Measurements from ENCODE around the gene SULT2B1. TPM values are rescaled to one million over a fixed set of nuclear protein-coding genes. Genes with fewer than 3 reads are reported as not detected.
A peak's percentile ranks its signal among the peaks of the same experiment; 100 is the strongest.
"Not testable (repeated sequence)": the region's sequence is repeated elsewhere in the genome, so short reads cannot be mapped to it uniquely, and the experiment has no call there.

SULT2B1 gene
- total RNA-seq, 1 donor from 2014 or later: 16.2 TPM

DNA sequence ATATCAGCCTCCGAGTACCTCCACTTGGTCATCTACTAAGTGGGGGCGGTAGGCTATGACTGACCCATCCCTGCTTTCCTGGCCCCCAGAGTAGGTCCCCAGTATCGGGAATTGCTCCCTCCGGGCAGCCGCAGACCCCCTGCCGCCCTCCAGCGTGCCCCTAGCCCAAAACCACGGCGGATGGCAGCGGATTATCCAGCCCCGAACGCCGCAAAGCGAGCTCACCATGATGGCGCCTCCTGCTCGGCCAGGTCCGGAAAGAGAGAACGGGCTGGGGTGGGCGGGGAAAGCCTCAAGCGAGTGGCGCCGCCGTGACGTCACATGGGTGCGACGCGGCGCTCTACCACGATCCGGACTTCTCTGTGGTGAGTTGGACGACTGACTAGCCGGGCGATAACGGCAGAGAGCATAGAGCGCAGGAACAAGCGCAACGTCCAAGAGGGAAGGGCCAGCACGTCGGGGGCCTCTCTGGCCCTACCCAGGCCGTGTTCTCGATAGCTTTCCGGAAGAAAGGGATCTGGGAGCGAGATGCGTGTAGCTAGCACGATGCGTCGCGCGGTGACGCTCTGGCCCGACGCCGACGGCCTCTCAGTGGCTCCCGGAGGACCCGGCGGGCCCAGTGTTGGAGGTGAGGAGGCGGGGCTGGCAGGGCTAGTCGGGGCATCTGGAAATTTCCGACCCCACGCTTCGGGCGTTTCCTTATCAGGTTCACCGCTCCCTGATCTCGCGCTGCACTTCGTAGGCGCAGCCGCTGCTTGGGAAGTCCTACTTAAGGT lies 67.1 kb downstream of the SULT2B1 start, which contains the start of the genes RPL18 and SPHK2:
Gene RPL18, minus strand, starts transcription at position 263 of the 776 bp plus-strand sequence. Its CDS starts 35 bp downstream, at position 228.
Gene SPHK2, plus strand, starts transcription at position 591 of the 776 bp plus-strand sequence. CDS start 1,009 bp downstream, outside the sequence.
- DNase-seq: peak; percentile 100

DNA sequence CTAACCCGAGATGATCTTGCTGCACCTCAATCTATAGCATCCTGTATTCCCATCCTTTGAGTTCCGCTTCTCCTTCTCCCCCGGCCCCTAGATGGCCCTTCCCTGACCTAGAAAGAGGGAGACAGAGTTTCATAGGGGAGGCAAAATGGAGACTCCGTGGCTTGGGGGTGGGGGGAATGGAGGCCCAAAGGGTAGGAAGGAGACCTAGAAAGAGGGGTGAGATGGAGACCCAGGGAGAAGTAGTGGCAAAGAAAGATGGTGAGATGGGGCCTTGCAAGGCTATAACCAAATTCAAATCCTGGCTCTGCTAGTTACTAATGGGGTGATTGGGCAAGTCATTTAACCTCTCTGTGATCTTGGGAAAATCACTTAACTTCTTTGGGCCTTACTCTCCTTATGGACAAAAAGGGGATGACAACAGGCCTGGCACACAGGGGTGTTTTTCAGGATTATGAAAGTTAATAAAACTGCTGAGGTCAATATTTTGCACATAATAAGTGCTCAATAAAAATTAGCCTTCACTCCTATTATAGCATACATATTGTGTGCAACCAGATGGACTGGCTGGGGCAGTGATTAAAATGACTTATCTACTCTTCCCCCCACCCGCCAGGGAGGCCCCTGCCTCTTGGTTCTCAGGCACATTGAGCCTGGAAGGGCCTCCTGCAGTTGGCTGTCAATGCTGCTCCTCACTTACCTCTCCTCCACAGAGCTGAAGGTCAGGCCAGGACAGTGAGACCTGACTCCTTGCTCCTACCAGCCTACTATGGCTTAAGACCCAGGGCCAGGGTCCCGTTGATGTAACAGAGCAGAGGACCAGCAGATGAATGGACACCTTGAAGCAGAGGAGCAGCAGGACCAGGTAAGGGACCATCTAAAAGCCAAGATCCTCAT lies 68.0 kb downstream of the SULT2B1 start:
- DNase-seq: no peak

DNA sequence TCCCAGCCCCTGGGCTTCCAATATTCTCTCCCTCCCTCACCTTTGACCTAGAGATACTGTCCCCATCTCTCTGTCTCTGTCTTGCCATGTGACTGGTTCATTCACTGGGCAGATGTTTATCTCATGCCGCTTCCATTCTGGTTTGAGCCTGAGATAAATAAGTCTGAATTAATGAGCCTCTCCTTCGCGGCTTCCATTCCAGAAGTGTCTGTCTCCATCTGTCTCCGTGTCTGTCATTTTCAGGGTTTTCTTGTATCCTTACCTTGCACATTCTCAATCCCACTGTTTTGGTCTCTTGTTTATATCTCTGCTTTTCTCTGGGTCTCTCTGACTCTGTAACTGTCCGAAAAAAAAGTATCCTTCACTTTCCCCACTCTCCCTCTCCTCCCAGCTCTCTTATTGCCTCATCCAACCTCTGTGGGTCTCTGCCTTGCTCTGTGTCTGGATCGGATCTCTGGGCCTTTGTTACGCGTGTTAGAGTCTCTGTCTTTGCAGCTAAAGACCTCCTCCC lies 71.6 kb downstream of the SULT2B1 start:
- no peak for DNase-seq

DNA sequence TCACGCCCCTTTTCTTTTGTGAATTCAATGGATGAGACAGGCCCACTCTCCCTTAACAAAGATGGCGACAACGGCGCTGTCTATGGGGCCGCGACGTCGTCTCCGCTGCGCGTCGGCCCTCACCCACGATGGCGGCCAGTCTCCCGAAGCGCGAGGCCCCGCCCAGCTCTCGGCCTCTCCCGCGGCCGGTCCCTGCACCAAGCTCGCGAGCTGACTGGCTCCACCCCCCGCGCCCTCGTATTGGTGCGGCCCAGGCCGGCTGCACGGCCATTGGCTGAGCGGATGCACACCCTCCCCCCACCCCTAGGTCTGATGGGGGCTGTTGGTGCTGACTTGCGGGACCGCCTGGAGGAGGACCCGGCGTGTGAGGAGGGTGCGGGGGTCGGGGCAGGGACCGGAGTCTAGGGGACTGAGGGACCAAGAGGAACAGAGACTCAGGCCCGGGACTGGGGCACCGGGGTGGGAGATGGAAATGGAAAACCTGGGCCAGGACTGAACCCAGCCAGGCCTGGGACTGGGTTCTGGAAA lies 72.2 kb downstream of the SULT2B1 start:
- DNase-seq: peak; percentile 97

DNA sequence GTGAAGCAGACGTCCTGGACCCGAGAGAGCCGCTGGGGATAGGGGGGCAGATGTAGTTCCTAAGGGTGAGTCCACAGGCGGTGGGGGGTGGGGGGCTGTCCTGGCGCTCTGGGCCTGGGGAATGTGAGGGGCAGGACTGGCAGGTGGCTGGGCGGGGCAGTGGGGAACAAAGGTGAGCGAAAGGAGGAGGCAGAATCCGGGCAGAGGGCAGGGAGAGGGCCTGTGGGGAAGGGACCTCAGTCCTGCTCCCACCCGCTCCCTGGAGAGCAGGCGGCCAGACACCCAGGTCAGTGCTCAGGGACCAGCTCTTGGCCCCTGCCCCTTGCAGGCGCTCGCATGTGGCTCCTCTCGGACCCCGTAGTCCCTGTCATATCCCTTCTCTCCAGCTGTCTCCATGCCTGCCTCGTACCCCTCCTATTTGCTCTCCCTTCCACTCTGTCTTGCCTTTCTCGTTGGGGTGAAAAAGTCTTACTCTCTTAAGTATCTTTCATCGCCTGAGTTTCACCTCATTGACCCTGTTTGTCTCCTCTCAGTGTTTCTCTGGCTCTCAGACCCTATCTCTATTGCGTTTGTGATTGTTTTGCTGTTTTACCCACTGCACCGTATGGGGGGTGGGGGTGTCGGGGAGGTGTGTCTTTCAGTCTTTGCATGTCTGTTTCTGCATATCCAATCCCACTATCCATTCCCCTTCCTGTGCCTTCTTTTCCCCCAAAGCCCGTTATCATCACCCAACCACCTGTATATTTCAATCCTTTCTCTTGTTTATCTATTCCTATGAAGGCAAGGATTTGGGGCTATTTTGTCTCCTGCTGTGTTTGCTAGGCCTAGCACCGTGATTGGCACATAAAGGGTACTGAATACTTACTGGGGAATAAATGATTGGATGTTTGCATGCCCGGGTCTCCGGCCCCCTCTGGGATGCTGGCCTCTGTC lies 73.1 kb downstream of the SULT2B1 start:
- no peak for DNase-seq

DNA sequence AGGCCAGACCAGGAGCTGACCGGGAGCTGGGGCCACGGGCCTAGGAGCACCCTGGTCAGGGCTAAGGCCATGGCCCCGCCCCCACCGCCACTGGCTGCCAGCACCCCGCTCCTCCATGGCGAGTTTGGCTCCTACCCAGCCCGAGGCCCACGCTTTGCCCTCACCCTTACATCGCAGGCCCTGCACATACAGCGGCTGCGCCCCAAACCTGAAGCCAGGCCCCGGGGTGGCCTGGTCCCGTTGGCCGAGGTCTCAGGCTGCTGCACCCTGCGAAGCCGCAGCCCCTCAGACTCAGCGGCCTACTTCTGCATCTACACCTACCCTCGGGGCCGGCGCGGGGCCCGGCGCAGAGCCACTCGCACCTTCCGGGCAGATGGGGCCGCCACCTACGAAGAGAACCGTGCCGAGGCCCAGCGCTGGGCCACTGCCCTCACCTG lies 73.9 kb downstream of the SULT2B1 start:
- DNase-seq: no peak

DNA sequence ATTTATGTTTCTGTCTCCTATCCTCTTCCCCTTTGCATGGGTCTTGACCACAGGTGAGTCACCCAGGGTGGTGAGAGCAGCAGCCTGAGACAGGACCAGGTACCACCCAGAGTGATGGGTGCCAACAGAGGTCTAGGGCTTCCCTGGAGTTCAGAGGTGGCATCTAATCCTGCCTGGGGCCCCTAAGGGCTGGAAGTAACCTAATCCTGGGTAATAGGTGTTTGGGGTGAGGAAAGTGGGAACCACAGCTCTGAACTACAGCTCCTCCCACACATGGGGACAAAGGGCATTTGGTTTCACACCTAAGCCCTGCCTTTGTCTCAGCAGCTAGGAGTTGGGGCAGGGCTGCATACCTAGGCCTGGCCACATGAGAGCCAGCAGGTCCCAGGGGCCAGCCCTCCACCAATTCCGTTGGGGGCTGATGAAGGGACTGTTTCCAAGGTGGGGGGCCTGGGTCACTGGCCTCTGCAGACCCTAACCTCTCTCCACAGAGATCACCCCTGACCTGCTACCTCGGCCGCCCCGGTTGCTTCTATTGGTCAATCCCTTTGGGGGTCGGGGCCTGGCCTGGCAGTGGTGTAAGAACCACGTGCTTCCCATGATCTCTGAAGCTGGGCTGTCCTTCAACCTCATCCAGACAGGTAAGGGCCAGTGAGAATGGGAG lies 75.4 kb downstream of the SULT2B1 start:
- no peak for DNase-seq

DNA sequence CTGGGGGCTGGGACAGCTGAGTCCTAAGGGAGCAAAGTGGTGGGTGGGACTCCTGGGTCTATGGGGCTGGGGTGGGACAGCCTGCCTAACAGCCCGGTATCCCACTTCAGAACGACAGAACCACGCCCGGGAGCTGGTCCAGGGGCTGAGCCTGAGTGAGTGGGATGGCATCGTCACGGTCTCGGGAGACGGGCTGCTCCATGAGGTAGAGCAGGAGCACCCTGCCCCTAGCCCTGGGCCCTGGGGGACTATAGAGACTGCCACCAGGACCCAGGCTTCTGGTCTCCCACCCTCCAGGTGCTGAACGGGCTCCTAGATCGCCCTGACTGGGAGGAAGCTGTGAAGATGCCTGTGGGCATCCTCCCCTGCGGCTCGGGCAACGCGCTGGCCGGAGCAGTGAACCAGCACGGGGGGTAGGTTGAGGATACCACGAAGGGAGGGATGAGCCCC lies 75.9 kb downstream of the SULT2B1 start:
- DNase-seq: no peak

DNA sequence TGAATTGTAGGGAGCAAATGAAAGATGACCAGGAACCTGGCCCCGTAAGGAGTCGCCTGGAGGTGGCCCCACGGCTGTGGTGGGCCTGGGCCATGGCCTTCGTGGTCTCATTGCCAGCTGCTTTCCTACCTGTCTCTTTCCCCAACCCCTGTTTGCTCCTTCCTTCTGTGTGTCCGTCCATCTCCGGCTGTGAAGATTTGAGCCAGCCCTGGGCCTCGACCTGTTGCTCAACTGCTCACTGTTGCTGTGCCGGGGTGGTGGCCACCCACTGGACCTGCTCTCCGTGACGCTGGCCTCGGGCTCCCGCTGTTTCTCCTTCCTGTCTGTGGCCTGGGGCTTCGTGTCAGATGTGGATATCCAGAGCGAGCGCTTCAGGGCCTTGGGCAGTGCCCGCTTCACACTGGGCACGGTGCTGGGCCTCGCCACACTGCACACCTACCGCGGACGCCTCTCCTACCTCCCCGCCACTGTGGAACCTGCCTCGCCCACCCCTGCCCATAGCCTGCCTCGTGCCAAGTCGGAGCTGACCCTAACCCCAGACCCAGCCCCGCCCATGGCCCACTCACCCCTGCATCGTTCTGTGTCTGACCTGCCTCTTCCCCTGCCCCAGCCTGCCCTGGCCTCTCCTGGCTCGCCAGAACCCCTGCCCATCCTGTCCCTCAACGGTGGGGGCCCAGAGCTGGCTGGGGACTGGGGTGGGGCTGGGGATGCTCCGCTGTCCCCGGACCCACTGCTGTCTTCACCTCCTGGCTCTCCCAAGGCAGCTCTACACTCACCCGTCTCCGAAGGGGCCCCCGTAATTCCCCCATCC lies 76.7 kb downstream of the SULT2B1 start:
- no peak for DNase-seq

DNA sequence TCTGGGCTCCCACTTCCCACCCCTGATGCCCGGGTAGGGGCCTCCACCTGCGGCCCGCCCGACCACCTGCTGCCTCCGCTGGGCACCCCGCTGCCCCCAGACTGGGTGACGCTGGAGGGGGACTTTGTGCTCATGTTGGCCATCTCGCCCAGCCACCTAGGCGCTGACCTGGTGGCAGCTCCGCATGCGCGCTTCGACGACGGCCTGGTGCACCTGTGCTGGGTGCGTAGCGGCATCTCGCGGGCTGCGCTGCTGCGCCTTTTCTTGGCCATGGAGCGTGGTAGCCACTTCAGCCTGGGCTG lies 77.3 kb downstream of the SULT2B1 start:
- DNase-seq: no peak

DNA sequence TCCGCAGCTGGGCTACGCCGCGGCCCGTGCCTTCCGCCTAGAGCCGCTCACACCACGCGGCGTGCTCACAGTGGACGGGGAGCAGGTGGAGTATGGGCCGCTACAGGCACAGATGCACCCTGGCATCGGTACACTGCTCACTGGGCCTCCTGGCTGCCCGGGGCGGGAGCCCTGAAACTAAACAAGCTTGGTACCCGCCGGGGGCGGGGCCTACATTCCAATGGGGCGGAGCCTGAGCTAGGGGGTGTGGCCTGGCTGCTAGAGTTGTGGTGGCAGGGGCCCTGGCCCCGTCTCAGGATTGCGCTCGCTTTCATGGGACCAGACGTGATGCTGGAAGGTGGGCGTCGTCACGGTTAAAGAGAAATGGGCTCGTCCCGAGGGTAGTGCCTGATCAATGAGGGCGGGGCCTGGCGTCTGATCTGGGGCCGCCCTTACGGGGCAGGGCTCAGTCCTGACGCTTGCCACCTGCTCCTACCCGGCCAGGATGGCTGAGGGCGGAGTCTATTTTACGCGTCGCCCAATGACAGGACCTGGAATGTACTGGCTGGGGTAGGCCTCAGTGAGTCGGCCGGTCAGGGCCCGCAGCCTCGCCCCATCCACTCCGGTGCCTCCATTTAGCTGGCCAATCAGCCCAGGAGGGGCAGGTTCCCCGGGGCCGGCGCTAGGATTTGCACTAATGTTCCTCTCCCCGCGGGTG lies 77.8 kb downstream of the SULT2B1 start:
- no peak for DNase-seq

DNA sequence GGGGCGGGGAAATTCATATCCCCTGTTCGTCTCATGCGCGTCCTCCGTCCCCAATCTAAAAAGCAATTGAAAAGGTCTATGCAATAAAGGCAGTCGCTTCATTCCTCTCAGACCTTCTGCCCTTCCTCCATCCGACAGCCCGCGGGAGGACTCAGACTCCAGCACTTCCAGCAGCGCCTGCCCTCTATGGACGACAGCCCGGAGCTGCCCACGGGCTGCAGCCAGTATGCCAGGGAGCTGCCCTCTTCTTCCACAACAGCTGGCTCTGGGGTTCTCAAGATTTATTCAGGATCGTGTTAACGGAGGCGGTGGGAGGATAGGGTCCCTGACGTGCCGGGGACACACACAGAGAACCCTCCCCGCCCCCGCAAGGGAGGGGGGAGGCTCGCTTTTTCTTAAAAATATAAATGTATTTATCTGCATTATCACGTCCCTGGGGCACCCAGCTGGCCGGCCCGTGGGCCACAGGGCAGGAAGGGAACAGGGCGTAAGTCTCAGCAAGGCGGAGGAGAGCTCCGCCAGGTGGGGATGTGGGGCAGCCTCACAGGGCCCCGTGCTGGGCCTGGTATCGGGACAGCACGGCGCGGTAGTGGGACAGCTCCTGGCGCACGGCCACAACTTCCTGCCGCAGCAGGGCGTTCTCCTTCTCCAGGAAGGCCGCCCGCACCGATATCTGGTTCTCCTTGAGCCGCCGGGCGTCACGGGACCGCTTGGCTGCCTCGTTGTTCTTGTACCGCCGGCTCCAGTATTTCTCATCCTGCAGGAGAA lies 78.5 kb downstream of the SULT2B1 start:
- DNase-seq: peak; percentile 52

DNA sequence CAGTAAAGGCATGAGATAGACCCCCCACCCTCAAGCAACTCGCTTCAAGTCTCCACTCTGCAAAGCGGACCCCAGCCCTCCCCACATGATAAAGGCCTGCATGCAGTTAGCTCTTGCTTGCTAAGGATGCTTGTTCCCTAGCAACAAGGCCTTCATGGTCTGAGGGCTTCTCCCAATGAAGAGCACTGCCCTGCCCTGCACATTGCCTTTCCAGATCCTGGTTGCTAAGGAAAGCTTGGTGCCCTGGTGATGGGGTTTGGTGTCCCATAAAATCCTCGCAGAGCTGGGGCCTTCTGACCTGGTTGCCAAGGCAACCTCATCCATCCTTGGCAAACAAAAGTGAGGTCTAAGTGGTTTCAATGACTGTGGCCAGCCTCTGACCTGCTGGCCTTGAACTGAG lies 79.3 kb downstream of the SULT2B1 start:
- peak; percentile 52 for DNase-seq

DNA sequence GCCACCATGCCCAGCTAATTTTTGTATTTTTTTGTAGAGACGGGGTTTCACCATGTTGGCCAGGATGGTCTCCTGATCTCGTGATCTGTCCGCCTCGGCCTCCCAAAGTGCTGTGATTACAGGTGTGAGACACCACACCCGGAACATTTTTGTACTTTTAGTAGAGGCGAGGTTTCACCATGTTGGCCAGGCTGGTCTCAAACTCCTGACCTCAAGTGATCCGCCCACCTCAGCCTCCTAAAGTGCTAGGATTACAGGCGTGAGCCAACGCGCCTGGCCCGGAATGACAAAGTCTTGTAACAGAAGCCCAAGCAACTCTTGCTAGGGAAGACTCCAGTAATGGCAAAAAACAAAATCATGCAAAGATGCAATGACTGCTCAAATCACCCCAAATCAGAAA lies 80.3 kb downstream of the SULT2B1 start:
- DNase-seq: not testable (repeated sequence)

DNA sequence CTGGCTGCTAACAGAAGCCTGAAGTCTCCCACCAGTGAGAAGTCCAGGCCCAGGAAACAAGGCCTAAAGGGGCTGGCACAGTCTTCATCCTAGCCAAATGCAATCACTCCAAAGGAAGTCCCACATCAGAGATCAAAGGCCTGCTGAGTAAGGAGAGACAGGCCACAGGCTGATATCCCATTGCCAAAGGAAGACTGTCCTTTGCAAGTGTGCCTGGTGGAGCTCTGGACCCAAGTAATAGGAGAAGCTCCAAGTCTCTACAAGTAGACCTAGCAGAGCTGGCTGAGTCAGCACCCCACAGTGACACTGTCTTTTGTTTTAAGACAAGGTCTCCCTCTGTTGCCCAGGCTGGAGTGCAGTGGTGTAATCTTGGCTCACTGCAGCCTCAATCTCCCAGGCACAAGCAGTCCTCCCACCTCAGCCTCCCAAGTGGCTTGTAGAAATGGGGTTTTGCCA lies 80.7 kb downstream of the SULT2B1 start:
- no peak for DNase-seq

DNA sequence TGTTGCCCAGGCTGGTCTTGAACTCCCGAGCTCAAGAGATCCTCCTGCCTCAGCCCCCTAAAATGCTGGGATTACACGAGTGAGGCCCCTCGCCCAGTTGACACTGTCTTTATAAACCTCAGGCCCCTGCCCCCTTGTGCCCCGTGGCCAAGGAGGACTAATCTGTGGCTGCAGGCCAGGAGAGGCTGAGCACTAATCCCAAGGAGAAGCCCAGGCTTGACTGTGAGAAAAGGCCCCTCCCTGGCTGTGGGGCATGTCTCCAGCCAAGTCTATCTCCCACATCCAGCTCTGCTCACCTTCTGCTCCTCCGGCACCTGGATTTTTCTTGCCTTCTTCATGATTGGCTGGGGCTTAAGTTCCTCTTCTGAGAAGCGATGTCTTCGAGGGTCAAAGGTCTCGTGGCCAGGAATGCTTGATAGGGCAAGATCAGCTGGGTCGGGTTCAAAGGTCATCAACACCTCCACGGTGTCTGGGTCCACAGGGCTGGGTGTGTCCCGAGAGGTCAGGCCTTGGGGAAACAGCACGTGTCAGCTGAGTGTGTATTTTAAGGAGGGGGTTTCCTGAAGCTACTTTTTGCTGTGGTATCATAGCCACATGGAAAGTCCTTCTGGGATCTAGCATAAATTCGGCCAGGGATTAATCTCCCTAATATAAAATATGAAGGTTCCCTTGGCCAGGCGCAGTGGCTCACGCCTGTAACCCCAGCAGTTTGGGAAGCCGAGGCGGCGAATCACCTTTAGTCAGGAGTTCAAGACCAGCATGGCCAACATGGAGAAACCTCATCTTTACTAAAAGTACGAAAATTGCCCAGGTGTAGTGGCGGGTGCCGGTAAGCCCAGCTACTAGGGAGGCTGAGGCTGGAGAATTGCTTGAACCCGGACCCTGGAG lies 81.4 kb downstream of the SULT2B1 start:
- no peak for DNase-seq

DNA sequence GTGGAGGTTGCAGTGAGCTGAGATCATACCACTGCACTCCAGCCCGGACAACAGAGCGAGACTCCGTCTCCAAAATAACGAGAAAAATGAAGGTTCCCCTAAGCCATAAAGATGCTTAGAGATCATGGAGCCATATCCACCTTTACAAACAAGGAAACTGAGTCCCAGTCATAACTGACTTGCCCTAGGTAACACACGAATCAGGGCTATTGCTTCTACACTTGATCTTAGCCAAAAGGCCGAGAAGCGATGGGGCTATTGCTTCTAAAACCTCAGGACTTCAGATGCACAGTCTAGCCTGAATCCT lies 82.0 kb downstream of the SULT2B1 start:
- DNase-seq: no peak
